ENCODE results near the gene SETD3.

Gene SETD3

DNA sequence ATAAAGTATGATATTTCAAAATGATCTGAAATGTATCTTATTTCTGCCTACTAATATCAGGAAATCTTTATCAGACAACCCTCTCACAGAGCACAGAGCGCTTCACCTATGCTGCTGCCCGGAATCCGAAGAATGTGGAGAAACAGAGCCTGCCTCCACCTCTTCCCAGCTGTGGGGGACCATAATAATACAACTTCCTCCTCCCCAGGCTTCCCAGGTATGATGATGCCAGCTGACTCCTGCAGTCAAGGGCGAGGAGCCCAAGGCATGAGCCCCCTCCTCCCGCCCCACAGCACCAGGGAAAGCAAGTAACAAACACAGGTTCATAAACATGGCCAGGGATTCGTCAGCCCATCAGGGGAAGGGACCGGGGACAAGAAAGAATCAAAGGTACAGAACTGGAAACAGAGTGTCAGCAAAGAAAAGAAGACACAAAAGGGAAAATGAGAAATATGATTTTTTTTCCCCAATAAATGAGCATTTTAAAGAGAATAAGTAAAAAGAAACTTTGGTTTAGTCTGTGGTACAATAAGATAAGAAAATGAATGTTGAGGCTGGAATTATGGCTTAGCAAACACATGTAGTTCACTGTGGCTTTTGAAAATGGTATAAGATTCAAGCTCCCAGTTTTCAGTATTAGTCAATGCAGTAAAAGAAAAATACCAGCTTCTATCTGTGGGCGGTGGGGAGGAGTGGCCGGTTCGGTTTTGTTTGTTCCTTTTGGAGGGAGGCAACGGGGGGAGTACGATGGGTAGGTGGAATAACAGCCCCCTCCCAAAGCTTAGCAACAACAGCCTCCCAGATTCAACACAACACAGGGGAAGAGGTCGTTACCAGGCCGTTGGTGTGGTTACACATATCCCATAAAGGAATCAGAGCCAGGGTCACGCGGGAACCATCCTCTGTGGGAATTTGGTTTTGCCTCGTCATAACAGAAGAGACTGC is 68.3 kb downstream of the SETD3 start:
- TF ChIP-seq, protein P1, sequence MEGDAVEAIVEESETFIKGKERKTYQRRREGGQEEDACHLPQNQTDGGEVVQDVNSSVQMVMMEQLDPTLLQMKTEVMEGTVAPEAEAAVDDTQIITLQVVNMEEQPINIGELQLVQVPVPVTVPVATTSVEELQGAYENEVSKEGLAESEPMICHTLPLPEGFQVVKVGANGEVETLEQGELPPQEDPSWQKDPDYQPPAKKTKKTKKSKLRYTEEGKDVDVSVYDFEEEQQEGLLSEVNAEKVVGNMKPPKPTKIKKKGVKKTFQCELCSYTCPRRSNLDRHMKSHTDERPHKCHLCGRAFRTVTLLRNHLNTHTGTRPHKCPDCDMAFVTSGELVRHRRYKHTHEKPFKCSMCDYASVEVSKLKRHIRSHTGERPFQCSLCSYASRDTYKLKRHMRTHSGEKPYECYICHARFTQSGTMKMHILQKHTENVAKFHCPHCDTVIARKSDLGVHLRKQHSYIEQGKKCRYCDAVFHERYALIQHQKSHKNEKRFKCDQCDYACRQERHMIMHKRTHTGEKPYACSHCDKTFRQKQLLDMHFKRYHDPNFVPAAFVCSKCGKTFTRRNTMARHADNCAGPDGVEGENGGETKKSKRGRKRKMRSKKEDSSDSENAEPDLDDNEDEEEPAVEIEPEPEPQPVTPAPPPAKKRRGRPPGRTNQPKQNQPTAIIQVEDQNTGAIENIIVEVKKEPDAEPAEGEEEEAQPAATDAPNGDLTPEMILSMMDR (IDR thresholded peaks at IDR 0.05; ENCODE audit: low read depth, low read length), result no peak
- DNase-seq (ENCODE audit: extremely low read depth, low read depth), result no peak

DNA sequence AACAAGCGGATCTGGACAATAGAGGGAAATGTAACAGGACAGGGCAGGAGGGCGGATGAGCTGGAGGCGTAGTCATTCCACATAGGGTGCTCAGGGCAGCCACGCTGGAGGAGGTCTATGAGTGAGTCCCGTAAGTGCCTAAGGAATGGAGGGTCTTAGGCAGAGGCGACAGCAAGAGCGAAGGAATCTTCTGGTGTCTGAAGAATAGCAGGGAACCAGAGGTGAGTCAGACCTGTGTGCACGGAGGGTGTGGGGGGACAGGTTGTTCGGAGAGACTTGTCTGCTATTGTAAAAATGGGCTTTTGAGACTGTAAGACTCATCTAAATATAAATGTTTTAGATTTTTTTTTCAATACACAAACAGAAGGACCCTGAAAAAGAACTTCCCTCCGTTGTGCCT is 70.6 kb downstream of the SETD3 start:
- DNase-seq (ENCODE audit: extremely low read depth, low read depth), result no peak
- TF ChIP-seq, protein P1 (IDR thresholded peaks at IDR 0.05; ENCODE audit: low read depth, low read length), result no peak

GRCh38 chr14:99408971-99409289 is 71.7 kb downstream of the SETD3 start:
- TF ChIP-seq, protein P1 (IDR thresholded peaks at IDR 0.05; ENCODE audit: low read depth, low read length), result no peak
- no peak for DNase-seq (ENCODE audit: extremely low read depth, low read depth)

DNA sequence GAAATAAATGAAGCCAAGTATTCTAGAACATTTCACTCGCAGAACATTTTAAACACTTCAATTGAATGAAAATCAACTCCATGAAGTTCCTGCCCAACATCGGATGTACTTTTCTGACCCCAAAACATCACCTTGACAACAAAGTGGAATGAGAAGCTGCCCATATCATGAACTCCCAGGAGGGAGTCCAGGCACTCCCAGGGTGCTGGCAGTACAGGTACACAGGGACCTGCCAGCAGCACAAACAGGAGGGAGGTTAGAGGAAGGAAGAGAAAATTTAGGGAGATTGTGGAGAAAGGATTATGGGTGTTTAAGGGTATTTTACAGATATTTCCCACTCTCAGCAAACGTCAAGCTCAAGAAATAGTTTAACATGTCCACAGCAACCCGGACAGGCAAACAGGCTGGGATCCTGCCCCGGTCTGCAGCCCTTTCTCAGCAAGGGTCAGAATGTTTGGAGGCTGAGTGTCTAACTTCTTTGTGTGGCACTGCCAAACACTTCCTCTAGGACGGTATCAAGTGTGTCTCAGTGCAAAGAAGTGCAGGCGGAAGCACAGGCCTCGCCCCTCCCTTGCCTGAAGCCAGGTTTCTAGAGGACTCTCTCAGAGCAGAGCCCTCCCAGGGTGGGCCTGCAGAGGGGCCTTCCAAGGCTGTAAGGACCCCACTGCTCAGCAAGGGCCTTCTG is 72.2 kb downstream of the SETD3 start:
- TF ChIP-seq, protein P1 (IDR thresholded peaks at IDR 0.05; ENCODE audit: low read depth, low read length), result no peak

DNA sequence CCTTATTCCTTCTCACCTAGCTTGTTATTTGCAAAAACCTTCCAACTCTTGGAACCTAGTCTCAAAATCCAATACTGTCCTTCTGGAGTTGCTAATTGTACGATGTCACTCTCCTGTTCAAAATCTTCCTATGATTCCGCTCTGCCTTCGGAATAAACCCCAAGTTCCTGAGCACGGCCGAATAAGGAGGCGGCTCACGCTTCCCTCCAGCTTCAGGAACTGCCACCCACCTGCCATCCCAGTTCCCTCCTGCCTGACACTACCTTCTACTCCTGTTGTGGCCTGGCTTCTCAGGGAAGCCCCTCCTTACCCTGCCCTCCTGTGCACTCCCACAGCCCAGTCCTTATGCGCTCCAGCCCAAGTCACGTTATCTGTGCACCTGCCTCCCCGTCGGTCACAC is 73.2 kb downstream of the SETD3 start:
- no peak for DNase-seq (ENCODE audit: extremely low read depth, low read depth)
- TF ChIP-seq, protein P1 (IDR thresholded peaks at IDR 0.05; ENCODE audit: low read depth, low read length), result no peak

More for the DNA sequence above, 72.2 kb downstream of the SETD3 start:
- no peak for DNase-seq (ENCODE audit: extremely low read depth, low read depth)

- no peak for DNase-seq (ENCODE audit: extremely low read depth, low read depth)
- TF ChIP-seq, protein P1 (IDR thresholded peaks at IDR 0.05; ENCODE audit: low read depth, low read length), result no peak
These were observed 77.7 kb downstream of the SETD3 start for GRCh38 chr14:99402950-99403349.

GRCh38 chr14:99402285-99402648 is 78.4 kb downstream of the SETD3 start:
- TF ChIP-seq, protein P1 (IDR thresholded peaks at IDR 0.05; ENCODE audit: low read depth, low read length), result no peak
- DNase-seq (ENCODE audit: extremely low read depth, low read depth), result no peak

Data from AG09319 (cell line).